HL-60/S4 treated with retinoic acid at 250 ng/mL for 4 days and 3 days (cell line): ENCODE measurements around the gene NPTX1.

Experiments used
- in situ Hi-C: fragments of 300-500 bp; cut with MboI; formaldehyde crosslinking; loops from 2 replicates; pipeline ENCODE4 v1.7.0; 2022; ENCODE audit warnings: low sequenced_read_pairs

The NPTX1 gene

DNA sequence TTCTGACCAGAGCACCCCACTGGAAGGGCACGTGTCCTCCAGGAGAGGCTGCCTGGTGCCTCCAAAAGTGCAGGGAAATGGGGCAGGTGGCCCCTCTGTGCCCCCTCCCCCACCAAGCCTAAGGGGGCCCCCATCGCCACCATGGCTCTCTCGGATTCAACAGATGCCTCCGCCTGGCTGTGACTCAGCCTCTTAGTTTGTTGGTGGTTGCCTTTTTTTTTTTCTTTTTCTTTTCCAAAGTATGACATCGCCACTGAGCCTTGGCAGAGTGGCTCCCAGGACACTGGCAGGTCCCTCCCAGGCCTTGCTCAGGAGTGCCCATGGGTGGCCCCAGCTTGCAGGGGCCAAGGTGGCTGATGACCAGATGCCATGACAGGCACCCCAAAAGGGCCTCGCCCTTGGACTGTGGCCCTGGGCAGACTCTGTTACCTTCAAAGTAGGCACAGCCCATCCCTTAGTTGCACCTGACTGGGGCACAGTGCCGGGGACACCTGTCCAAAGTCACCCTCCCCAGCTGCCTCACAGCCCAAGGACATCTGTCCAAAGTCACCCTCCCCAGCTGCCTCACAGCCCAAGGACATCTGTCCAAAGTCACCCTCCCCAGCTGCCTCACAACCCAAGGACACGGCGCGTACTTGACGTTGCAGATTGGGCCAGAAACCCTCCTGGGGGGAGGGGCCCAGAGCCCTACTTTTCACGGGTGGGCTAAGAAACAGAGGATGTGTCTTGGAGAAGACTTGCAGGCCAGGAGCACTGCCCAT is 29.6 kb downstream of the NPTX1 start:
- in situ Hi-C loops: no loop called here

DNA sequence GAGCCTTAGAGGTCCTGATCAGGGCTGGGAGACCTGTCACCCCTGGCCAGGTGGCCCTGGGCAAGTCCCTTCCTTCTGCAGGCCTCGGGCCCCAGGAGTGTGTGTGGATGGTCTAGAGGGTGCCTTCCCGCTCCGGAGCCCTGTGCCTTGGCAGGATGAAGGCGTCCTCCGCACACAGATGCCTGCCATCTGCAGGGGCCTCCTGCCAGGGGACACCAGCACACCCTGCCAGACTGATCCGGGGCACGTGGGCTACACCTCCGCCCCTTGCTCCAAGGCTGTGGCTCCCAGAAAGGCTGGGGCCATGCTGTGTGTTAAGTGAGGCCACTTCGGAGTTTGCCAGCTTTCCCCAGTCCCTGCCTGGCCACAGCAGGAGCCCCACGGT is 30.7 kb downstream of the NPTX1 start:
- in situ Hi-C loops: no loop called here

DNA sequence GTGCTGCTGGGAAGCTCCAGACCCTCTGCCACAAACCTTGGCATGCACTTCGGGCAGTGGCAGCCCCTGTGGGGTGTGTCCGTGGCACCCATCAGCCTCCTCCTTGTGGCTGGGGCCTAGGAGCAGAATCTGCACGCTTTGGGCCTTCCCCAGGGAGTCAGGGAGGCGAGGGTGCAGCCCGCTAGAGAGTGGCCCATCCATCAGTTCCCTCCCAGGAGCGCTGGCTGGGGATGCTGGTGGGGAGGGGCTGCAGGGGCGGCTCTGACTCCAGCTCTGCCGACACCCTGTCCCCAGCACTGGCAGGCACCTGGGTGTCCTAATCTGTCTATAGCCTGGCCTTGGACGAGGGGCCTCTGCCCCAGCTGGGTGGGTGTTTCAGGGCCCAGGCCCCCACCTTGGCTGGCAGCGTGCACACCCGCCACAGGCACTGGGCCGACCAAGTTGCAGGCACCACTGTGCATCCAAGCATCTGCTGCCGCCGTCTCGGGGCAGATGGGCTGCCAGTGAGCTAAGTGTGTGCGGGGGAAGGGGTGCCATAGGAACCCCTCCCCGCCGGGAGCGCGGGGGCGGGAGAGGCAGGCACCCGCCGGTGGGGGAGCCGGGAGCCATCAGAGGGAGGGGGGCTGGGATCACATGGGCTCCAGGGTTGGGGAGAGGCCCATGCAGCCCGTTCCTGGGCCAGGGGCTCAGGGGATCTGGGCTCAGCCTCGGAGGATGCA is 31.2 kb downstream of the NPTX1 start:
- in situ Hi-C loops: no loop called here

DNA sequence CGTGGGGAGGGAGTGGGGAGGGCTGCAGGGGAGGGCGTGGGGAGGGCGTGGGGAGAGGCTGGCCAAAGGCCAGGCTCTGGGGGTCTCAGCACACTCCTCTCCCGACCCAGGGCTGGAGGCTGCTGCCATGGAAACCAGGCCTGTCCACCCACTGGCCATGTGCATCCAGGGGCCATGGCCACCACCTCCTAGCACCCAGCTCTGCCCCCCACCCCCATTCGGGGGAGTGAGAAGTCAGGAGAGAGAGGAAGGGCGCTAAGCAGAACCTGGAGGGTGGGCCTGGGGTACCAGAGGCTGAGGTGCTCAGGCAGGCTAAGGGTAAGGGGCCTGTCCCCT is 31.8 kb downstream of the NPTX1 start:
- in situ Hi-C loops: no loop called here

DNA sequence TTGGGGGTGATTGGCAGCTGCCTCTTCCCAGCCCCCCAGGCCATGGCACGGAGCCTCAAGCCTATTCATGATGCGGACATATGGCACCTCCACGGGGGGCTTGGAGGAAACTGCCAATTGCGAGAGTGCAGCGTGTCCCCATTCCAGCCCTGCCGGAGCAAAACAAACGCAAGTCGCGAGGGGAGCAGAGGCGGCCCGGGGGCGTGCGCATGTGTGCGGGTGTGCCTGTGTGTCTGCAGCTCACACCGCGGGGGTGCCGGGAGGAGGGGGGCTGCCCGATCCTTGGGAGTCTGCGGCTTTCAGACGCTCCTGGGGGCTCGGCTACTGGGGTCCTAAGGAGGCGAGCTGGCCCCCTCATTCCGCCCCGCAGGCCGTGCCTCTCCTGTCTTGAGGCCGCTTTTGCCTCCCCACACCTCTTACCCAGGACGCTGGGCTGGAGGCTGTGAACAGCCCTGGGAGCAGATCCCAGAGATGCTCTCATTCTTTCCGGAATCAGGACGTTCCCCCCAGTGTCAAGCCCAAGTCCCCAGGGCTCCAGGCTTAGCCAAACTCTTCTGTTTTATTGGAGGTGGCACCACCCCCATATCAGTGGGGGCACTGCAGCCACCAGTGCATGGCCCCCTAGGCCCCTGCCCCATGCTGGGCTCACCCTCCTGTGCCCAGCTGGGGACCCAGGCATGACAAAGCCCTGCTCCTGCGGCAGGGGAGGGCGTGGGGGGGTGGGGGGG is 32.3 kb downstream of the NPTX1 start:
- in situ Hi-C loops: no loop called here

DNA sequence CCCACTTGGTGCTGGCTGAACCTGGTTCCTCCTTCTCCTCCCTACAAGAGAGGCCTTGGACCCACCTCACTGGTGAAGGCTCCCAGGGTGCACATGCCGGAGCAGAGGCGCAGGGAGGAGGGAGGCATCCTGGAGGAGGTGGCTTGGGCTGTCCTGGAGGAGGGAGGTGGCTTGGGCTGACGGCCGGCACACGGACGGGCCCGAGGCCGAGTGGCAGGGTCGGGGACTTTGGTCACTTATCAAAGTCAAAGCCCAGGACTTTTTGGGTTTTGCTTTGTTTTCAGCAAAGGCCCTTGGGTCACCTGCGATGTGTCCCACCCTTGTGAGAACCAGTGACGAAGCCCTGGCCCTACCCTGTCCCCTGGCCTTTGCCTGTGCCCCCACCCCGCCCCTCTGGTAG is 32.9 kb downstream of the NPTX1 start:
- in situ Hi-C loops: no loop called here

DNA sequence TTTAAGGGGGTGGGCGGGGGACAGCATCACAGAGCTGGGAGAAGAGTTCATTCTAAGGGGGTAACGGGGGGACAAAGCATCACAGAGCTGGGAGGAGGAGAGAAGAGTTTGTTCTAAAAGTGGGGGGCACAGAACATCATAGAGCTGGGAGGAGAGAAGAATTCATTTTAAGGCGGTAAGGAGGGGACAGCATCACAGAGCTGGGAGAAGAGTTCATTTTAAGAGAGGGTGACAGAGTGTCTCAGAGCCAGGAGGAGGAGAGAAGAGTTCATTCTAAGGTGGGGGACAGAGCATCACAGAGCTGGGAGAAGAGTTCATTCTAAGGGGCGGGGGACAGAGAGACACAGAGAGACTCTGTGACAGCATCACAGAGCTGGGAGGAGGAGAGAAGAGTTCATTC is 33.6 kb downstream of the NPTX1 start:
- in situ Hi-C loops: no loop called here

DNA sequence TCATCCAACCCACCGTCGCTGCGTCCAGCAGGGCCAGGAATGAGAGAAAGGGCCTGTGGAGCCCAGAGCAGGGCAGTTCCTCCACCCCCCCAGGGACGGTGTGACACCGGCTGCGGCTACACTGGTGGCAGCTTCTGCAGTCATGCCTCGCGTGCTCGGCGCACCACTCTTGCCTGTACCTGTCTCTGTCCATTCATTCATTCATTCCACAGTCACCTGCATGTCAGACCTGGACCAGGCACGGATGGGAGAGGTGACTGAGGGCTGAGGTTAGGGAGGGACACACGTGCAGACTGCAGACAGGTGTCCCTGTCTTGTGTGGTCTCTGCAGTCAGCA is 34.1 kb downstream of the NPTX1 start:
- in situ Hi-C loops: no loop called here

DNA sequence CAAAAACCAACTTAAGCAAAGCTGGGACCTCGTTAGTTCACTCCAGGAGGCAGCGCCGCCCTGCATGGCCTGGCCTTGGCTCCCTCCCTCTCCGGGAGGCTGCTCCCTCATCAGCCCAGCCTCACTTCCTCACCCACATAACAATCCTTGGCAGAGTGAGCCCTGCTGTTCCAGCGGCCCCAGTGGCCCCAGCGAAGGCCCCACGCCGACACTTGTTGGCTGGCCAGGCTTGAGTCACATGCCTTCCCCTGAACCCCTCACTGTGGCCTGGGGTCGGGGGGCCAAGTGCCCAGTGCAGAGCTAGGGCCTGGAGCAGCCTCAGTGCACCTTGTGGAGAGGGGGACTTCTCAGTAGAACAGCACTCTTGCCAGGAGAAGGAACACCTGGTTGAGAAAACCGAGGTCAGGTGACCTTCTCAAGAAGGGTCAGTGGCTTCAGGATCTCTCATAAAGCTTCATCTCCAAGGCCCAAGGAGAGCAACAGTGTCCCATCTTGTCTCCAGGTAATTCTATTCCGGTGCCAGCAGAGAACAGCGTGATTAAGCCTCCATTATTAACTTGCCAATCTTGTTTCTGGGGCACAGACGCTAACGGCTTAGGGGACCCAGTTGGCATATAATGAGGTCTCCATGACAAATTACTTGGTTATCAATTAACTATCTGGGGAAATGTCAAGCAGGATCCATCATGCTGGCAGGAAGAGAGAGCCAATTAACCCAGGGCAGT is 34.6 kb downstream of the NPTX1 start:
- in situ Hi-C loops: no loop called here

DNA sequence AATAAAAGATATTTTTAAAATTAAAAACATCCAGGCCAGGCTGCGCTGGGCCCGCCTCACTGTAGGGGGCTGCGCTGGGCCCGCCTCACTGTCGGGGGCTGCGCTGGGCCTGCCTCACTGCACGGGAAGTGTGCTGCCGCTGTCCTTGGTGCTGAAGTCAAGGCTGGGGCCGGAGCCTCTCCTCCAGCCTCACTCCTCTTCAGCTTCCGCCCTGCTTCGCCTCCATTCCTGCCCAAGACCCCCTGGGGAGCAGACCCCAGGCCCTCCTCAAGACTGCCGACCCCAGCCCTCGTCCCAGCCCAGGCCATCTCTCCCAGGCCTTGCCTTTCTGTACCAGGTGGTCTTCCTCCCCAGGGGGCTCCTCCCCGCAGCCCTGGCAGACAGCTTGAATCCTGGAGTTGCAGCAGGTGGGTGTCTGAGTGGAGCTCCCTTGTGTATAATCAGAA is 35.3 kb downstream of the NPTX1 start:
- in situ Hi-C loops: no loop called here

DNA sequence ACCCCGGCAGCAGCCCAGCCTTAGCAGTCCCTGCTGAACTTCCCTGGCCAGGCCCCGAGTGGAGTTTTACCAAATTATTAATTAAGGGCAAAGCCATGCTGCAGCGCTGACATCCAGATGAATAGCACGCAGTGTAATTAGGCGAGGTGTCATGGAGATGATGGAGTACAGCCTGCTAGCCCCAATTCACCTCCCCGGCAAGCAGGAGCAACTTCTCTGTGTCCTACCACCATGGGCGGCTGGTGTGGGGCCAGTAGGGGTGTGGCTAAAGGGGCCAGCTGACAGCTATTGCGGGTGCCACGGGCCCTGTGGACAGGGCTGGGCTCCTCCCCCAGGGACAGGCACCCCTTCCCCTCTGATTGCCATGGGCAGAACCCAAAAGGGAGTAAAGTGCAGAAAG is 36.9 kb downstream of the NPTX1 start:
- in situ Hi-C loops: loop anchor here (10.0 kb wide), 1 partner anchor 545 kb away; no protein-coding TSS in a partner anchor

DNA sequence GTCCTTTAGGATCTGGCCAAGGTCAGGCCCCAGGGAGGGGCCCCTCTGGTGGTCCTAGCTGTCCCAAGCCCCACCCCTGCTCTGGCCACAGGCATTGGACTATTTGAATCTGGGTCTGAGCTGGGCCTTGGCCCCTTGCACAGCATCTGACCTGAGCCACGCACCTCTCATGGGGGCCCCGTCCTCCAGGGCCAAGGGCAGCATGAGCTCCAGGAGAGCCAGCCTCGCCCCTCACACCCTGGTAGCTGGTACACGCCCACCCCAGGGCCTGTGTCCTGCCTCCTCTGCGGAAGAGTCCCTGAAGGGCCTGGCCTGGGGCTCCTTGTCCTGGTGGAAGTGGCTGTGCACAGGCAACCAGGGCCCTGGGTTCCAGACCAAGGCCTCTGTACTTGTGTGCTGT is 37.6 kb downstream of the NPTX1 start:
- in situ Hi-C loops: loop anchor here (10.0 kb wide), 1 partner anchor 546 kb away; no protein-coding TSS in a partner anchor

DNA sequence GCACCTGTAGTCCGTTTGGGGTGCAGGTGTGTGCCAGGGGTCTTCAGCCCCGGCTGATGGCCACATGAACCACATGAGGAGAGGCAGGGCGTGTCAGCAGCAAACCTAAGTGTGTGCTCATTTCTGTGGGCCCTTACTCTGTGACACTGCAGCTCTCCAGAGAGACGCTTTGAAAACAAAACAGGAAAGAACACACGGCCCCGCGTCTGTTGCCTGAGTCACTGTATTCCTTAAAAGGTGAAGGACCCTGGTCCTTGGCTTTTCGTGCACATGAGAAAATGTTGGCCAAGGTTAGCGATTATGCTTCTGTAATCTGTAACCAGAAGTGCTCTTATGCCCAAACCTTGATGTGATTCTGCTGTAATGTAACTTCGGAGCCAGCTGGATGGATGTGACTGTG is 38.9 kb downstream of the NPTX1 start:
- in situ Hi-C loops: loop anchor here (10.0 kb wide), 1 partner anchor 547 kb away; no protein-coding TSS in a partner anchor

DNA sequence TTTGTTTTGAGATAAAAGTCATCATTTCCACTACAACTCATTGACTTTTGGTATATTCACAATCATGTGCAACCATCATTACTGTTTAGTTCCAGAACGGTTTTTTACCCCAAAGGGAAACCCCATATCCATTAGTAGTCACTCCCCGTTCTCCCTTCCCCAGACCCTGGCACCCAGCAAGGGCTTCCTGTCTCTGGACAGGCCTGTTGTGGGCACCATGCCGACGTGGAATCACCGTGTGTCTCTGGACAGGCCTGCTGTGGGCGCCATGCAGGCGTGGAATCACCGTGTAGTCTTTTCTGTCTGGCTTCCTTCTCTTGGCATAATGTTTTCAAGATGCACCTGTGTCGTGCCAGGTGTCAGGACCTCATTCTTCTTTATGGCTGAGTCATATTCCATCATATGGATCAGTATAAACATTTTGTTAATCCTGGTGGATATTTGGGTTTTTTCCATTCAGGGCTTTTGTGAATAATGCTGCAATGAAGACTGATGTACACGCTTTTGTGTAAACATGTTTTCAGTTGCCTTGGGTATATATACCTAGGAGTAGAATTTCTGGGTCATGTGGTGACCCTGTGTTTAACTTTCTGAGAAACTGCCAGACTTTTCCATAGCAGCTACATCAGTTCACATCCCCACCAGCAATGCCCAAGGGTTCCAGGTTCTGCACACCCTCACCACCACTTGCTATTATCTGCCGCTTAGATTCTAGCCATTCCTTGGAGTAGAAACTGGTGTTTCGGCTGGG is 42.3 kb downstream of the NPTX1 start:
- in situ Hi-C loops: loop anchor here (5.0 to 10.0 kb wide), 2 partner anchors 138 to 551 kb away; no protein-coding TSS in a partner anchor

DNA sequence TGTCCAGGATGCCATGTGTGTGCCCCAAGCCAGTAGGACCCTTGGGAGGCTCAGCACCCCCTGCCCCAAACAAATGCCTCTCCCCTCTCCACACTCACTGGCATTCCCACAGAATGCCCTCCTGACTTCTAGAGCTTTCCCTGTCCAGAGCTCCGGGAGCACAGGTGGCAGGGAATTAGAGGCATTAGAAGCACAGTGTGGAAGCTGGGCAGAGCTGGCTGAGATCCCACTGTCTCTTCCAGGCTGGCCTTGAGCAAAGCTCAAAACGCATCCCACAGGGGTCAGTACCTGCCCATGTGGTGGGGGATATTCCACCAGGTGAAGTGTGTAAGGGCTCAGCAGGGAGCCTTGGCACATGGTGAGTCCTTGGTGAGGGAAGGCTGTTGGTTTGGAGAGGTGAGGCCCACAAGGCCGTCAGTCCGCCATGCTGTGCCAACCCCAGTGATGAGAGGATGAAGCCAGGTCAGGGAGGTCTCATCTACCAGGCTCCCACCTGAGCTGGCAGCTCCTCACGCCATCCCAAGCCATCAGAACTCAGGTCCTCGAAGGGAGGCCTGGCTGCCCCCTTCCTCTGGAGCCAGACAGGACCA is 43.4 kb downstream of the NPTX1 start:
- in situ Hi-C loops: loop anchor here (5.0 to 10.0 kb wide), 2 partner anchors 139 to 552 kb away; no protein-coding TSS in a partner anchor

DNA sequence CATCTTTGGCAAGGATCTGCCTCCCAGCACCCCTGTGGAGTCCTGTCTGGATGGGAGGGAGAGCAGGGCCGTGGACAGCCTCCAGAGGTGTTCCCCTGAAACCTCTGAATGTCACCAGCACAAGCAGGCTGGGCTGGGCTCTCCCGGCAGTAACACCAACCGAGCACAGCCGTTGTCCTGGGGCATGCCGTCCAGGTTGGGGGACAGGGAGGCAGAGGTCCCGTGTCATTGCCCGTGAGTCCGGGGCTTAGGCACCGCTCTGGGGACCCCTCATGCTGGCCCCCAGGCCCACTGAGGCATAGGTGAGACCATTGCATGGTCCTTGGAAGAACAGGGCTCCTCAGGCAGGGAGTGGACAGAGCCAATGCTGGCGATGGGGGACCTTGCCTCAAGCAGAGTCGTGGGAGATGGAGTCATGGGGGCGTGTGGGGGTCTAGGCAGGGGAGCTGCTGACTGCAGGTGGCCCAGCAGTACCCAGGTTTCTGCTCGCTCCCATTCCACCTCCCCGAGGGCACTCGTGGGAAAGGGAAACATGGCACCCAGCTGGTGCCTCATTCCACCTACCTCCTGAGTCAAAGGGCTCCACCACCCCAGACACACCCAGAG is 44.0 kb downstream of the NPTX1 start:
- in situ Hi-C loops: loop anchor here (5.0 to 10.0 kb wide), 2 partner anchors 140 to 552 kb away; no protein-coding TSS in a partner anchor

DNA sequence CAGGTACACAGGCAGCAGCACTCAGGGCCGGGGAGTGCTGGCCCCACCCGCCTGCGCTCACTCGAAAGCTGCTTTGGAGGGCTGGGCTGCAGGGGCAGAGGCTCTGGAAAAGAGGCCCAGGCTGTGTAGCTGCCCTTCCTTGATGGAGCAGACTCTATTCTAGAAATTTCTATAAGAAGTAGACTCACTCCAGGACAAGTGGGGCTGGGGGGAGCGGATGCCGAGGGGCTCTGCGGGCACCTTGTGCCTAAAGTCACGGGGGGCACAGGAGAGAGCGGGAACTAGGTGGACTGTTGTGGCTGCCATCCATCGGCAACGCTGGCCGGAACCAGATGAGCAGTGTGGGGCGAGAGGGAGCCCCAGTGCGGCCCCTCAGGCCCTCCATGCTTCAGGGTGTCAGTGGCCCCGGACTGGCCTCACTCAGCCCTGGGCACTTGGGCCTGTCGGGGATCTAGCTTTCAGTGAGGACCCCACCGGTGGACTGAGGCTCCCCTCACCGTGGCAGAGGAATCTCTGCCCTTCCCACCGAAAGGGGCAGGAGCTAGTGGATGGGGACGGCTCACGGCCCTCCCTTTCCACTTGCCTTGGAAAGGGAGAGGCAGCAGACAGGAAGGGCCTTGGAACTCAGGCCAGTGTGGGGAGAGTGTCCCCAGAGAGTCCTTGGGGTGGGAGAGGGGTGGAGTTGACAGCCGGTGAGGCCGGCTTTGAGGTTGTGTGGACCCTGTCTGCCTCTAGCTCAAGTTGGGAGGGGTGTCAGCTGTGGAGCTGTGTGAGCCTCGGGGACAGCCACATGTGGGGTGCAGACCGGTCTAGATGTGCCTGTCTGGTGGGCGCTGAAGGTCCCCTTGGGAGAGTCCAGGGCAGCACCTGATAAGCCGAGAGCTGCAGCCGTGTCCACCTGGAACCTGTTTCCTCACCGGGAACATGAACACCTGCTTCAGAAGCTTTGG is 44.9 kb downstream of the NPTX1 start:
- in situ Hi-C loops: loop anchor here (5.0 to 10.0 kb wide), 2 partner anchors 141 to 553 kb away; no protein-coding TSS in a partner anchor
